NCI-H774 (cell line): ENCODE results near the gene EFNA5.

Experiments used
- DNase-seq: peaks from one replicate; lab custom pipeline; 2025; lab: John Stamatoyannopoulos, UW

Gene EFNA5

DNA sequence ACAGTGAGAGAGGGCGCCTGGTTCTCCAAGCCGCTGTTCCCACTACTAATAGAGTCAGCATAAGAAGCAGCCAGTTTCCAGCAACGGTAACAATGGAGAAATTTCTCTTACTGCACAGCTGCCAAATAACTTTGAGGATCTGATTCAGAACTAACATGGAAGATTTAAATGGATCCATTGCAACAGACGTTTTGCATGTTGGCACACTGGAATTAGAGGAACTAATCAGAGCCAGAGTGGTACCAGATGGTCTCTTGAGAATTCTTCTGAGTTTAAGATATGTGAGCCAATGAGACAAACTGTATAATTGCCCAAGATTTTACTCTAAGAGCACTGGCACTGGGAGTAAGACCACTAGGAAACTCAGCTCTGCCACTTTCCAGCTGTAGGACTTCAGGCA, 186.5 kb downstream of the EFNA5 start:
- DNase-seq = no peak

DNA sequence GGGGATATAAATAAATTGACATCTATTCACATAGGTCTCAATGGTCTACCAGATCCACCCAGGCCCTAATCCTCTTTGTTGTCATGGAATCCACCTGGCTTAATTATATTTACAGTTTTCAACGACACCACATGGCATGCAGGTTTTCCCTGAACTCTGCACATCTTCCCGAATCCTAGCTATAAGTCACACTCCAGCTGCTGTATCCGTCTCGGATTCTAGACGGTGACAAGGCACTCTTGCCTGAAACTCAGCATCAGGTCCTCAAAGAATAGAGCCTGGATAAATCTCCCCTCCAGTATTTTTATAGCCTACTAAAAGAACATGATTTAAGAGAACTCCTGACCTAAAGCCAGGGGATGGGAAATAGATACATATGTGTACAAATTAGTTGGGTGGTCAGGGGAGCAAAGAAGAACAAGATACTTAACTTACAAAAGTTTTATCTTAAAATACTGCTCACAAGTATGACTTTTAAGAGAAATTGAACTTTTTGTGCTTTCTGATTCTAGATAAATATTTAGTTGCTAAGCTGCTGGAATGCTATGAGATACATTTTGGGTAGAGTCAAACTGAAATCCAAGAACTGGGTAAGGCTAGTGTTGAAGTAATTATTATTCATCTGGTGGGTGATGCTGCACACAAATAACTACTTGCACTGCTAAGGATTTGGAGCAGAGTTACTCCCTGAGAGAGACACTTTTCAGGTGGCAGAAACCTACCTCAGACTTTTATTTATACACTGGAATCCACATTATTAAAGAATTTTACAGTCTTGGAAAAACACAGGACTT, 187.3 kb downstream of the EFNA5 start:
- DNase-seq = no peak

DNA sequence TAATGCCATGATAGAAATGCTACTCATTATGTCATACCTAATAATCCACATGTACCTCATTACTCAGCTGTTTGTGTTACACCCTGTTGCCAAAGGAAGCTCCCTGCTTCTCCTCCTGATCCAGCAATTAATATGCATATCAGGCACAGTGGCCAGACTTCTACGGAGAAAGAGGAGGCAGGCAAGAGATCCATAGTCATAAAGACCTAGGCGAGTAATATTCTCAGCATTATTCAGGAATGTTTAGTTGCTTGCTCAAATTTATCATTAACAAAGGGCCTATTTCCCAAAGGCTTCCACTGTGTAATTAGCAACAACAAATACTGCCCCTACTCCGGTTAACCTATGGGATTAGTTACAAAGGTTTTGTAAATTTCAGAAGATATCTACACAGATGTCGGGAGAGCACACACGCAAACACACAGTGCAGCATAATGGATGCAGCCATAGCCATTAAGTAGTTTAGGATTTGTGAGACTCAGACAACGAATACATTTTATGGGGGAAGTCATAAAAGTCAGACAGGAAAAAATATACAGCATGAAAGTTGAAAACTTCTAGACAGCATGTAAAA, 192.6 kb downstream of the EFNA5 start:
- DNase-seq = no peak

DNA sequence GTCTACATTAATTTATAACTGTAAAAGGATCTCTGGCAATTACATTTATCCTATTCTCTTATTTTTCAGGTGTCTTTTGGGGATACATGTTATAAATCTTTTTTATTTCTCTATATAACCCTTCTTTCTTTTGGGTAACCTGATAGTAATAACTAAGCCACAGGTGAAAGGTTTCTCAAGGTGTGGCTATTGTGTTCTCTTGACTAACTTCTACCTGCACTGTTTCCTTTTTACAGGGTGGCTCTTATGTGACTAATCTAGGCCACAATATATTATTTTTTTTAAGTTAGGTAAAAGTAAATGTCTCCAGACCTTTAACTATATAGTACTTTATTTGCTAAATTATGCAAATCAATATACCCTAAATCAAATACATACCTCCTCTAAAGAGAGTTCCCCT, 193.2 kb downstream of the EFNA5 start:
- DNase-seq = no peak

DNA sequence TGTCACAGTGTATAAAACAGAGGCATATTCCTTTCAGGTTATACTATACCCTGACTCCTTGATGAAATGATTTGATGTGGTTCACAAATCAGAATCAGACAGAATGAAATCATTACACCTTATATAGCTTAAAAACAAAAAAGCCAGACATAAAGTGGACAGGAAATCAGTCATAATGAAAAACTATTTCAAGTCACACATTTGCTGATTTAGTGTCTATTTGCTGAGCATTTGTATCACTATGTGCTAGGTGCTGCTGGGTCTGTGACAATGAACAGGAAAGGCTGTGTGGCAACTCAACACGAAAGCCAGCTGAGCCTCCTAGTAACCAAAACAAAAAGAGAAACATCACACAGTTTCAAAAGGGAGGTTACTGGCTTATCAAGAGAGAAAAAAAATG, 194.0 kb downstream of the EFNA5 start:
- peak; percentile 52 for DNase-seq

DNA sequence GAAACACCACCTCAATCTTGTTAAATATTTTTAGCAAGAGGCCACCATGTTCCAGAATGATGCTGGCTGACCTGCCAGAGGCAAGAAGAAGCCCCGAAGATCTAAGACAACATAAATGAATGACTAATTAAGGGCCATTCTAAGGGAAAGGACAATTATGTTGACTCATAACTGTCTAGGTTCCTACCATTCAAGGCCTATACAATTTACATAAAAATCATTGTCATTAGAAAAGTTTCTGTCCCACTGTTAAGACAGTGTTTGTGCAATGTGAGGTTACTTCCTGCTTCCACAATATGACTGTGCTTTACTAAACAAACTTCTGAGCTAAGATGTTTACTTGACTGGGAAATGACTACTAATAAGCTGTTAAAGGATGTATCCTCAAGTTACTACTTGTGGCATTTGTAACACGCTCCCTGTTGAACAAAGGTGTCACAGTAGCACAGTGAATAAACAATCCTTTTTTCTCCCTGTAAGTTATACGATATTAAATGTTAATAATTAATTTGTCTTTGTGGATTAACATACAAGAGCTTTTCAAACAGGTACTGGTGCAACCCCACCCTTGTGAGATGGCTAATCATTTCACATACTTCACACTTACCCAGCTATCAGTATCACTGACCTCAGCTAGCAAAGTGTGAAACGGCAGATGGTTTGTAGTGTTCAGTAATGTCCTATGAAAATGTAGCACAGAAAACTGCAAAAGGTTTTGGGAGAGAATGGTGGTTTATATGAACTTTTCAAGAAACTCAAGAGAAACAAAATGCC, 195.8 kb downstream of the EFNA5 start:
- DNase-seq = no peak

DNA sequence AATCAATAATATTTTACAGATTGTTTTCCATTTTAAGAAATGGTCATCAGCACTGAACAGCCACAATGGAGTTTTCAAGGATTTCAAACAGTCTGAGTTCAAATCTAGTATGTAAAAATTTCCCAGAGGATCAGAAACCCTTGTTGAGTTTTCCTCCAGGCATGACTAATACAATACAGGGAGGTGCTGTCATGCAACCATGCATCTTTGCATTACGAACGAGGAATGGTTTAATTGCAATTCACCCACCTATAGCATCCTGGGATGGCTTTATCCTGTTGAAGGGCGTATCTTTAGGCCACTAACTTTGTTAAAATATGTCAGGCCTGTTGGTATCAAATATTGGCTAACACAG, 196.4 kb downstream of the EFNA5 start:
- DNase-seq = no peak

DNA sequence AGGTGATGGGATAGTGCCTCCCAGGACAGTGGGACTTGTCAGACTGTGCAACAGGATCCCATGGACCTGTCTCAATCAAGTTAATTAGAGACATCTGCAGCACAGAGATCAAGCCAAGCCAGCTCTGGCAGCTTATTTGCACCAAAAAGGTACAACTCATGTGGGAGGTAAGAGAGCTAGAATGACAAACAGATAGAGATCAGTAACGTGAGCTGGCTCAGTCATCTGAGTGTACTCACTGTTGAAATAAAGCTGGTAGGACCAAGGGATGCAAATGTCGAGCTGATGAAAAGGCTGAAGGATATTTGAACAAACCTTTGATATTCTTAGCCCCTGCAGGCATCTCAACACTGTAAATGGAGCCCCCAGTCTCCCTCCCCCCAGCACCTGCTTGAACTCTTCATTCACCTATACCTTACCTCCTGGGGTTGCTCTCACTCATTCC, 198.1 kb downstream of the EFNA5 start:
- DNase-seq = no peak

DNA sequence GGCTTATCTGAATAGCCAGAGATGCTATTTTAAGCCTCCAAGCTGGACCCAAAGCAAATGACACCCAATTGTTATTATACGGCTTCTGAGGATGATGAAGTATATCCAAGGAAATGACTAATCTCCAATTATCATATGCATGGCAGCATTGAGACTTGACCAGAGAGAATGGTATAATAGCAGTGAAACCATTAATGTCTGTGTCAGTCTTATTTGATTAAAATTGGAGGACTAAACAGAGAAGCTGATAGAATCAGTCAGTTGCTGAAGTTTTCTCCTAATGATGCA, 200.5 kb downstream of the EFNA5 start:
- DNase-seq = no peak

DNA sequence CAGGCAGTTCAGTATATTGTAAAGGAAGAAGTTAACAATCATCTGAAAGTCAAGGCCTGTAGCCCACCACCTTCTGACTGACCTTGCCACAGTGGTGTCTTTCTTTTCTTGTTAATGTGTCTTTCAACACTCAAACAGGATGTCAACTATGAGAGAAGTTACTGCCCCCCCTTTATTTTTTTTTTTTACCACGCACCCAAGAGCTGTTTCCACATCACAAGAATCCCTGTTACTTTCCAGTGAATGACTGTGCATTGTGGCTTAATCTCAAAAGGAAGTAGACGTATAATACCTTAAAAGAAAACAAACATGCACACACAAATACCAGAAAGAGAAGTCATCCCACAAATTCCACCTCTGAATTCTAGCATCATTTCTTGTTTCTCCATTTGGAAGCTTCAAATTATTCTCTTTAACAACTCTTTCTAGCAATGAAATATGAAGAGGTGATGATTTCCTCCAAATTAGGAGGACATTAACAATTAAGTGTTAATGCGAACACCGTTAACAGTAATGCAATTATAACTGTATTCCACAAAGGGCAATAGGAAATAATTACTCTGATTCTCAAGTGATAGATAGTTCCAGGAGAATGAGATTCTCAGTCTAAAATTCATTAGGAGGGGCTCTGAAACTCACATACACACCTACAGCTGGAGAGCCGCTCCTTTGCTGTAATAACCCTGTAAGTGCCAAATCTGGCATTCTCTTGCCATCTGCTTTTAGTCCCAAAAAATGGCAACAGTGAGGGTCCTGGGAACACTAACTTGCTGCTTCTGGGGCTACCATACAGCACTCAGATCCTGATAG, 201.0 kb downstream of the EFNA5 start:
- DNase-seq = no peak

DNA sequence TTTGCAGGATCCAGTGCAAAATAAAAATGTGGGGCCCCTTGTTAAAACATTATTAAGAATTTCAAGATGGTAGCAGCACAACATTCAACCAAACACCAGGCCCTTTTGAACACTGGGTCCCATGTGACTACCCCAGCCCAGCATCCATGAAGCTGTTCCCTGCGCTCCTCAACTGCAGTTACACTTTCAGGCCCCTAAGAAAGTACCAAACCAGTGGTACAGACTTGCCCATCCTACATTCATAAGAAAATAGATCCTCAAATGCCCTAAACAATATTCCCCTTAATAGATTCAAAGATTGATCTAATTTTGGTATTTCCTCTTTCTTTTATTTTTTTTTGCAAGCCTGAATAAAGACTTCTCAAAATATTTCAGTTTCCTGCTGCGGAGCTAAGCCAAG, 201.7 kb downstream of the EFNA5 start:
- no peak for DNase-seq

DNA sequence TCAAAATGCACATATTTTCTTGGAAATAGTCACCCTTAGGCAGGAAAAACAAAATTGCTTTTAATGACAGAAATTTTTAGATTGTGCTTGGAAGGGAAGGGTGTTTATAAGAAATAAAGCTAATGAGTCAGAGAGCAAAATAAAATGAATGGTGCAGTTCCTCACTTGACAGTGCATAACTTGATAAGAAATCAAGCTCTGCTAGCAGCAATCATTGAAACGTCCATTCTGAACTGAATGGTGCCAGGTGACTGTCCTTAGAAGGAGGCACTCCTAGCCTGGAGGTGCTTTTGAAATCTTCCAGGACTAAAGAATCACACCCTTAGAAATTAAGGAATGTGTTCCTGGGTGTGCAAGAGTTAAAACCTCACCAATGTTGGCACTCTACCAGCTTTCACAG, 202.5 kb downstream of the EFNA5 start:
- DNase-seq = no peak

DNA sequence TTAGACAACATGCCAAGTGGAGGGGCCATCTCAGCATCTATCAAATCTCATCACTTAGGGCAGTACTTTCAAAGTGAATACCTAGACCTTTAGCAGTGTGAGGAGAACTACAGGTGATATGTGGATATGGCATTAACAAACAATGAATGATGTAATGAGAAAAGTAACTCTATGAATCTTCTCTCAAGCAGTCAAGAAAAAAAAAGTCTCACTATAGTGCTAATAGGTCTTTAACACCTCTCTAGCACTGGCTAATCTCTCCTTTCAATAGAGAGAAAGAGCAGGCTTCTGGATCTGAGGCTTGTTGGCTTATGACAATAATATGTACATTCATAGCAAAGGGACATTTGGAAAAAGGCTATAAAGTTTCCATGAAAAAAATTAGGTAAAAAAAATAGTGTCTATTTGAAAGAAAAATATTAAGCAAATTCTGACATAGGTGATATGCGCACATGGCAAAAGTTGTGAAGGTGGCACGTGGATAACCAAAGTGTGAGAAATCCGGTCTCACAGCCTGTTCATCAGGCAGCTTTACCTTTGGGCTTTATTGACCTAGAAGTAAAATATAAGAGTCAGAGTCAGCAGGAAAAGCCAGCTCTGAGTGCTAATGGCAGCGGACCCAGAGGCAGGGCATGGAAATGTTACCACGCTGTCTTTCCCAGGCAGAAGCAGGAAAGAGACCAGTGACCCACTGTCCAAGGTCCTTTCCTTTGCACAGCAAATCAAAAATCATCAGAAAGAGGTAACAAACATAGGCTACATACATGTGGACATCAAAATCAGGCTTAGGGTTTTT, 203.4 kb downstream of the EFNA5 start:
- DNase-seq = no peak

DNA sequence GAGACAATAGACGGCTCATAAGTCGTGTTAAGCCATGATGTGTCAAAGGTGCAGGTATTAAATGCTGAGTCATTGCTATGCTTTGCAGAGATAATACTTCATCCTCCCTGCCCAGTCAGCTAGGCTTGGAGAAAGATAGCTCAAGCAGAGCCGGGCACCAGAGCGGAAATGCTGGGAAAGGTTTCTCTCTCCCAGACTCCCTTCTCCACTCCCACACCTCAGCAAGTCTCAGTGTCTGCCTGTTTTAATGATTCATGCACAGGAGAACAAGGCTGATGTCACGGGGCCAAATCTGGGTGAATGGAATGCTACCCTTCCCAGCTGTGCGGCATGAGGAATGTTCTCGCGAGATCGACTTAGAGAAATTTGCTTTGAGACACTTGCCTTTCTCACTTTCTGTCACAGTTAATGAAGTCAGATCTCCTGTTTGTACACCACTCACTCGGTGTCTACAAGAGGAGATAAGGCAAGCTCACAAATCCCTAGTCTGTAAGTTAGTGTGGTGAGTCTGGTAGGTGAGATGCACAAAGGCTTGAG, 204.4 kb downstream of the EFNA5 start:
- DNase-seq = no peak

DNA sequence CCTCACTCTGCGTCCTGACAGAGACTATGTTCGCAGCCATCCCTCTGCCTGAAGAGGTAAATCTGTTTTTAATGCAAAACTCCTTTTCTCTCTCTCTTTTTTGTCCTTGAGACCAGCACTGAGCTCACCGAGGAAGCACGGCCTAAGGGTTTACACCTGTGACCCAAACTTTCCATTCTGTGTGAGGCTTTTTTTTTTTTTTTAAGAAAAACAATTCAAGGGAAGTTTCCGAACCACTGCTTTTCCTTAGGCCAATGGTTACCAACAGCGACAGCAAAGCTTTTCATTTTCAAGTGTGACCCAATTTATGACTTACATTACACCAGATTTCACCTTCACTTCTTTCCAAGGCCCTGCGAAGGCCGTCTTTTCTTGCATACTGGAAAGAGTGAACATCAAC, 205.9 kb downstream of the EFNA5 start:
- DNase-seq = no peak

DNA sequence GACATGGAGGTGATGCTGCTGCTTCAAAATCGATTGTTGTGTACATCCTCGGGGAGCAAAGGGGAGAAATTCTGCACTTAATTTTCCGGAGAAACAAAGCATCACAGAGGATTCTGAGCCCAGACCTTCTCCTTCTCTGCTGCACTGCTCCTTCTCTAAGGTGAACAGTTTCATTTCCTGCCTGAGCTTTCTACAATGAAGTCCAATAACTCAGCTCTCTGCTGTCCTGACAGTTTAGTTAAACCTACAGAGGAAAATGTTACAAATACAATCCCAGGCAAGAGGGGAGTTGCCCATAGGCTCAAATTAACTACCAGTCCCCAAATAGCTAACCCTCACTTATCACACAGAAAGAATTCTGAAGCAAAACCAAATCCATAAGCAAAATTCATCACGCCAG, 206.3 kb downstream of the EFNA5 start:
- DNase-seq = no peak

DNA sequence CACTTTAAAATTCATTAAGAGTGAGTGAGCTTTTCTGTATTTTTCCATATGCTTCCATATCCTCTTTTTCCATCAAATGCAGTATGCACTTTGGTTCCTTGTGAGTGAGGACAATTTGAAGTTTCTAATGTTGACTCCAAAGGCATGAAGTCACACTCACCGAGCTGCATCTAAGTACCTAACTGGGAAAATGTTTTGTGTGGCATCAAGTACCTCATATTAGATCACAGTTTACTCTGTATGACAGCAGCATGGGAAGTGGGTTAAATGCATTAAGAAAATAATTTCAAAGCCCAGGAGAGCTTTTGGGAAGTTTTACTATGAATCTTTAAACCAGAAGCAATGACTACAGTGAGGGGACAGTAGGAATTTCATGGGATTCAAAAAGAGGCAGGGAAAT, 207.0 kb downstream of the EFNA5 start:
- DNase-seq = no peak

DNA sequence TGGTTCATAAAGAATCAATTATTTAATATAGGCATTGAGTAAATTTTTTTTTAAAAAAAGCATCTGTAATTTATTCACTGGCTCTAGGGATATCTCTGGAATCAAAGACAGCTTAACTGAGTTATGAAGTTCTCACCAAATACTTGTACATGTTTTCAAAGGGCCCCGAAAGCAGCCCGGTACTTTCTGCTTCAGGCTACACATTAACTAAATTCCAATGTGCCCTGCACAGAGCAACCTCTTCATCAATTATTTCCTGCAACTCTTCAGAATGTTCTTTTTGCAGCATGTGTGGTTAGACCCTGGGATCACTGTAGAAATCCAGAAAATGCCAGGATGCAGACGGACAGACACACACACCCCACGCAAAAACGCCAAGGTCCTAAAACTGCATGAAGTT, 209.0 kb downstream of the EFNA5 start:
- no peak for DNase-seq

DNA sequence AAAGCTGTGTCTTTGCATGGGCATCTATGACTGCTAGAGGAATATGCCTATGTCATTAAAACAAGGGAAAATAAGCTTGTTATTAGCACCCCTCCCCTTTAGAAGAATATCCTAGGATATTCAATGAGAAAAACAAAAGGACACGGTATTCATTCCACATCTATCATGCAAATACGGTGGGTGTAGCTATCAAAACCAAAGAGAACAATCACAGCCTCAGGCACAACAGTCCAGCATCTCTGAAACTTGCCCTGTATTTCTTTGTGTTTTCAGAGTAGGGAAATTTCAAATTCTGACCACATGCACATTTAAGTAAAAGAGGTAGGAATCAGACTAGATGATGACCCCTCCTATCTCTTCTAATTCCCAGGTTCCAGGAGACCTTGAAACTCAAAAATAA, 209.9 kb downstream of the EFNA5 start:
- no peak for DNase-seq

DNA sequence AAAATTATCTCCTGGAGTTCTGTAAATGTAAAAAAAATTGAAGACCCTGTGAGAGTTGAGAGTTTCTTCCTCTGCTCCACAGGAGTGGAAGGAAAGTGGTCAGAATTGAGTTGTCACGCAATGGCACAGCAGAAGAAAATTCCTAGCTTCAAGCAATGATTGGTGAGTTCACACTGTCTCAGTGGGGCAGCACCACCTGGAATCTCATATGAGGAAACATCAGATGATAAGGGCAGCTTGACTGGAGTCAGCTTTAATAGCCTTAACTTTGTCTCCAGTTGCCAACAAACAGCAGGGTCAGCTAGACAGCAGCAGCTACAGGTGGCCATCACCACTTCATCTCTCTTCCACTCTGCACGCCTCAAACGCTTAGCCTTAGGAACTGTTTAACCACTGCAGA, 211.1 kb downstream of the EFNA5 start:
- no peak for DNase-seq

DNA sequence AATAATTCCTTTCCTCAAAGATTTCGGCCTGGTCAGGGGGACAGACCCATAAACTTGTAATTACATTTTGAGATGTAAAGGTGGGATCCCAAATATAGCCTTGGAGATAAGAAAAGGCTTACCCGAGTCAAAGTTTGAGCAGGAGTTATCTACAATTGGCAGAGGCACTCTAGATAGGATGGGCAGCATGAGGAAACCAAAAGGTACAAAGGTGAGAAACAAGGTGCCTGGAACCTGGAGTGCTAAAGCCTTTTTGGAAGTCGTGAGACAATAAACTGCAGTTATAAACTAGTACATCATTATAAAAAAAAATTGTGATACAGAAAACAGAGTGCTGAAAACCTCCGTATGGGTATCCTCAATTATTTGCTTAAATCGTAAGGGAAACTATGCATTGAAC, 212.4 kb downstream of the EFNA5 start:
- no peak for DNase-seq

DNA sequence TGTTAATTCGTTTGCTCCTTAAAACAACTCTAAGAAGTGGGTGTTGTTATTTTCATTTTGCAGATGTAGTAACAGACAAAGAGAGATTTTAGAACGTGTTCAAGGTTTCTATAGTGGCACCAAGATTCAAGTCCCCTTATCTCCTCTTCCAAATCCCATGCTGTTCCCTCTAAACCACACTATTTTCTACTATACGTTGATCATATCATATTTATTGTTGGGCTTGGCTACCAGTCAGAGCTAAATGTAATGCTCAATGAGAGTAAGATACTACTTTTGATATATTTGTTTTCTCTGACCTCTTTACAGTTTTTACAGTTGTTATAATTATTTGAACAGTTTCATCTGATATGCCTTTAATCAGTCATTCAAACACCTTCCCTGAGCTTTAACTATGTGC, 212.9 kb downstream of the EFNA5 start:
- no peak for DNase-seq
